NT2/D1 (cell line): Measurements from ENCODE around the gene BTBD17.
"Not testable (repeated sequence)": the region's sequence is repeated elsewhere in the genome, so short reads cannot be mapped to it uniquely, and the experiment has no call there.

Experiments
- DNase-seq: peaks from one replicate; pipeline ENCODE4 v3.0.0-alpha.2; 2011; ENCODE audit warnings: low read depth, low spot score
- H3K27me3 ChIP-seq: 2 replicates; pipeline ENCODE4 v1.6.0; 2011; ENCODE audit warnings: mild to moderate bottlenecking; ENCODE audit not compliant: insufficient read length, insufficient read depth
- H3K36me3 ChIP-seq: 2 replicates; pipeline ENCODE4 v1.6.1; 2011; ENCODE audit warnings: mild to moderate bottlenecking, low read length, mixed read lengths; ENCODE audit not compliant: insufficient read depth, insufficient read length
- H3K4me1 ChIP-seq: 2 replicates; pipeline ENCODE4 v1.5.1; 2011; ENCODE audit not compliant: insufficient read depth, insufficient read length
- H3K4me3 ChIP-seq: 2 replicates; pipeline ENCODE4 v1.5.1; 2011; ENCODE audit warnings: low read depth; ENCODE audit not compliant: insufficient read length
- H3K9ac ChIP-seq: 2 replicates; pipeline ENCODE4 v1.6.0; 2011; ENCODE audit warnings: low read depth; ENCODE audit not compliant: insufficient read length
- H3K9me3 ChIP-seq: 2 replicates; pipeline ENCODE4 v1.5.1; 2011; ENCODE audit warnings: mild to moderate bottlenecking, low read length; ENCODE audit not compliant: insufficient read depth
- SUZ12 ChIP-seq: IDR thresholded peaks from 2 replicates; pipeline ENCODE4 v1.6.1; 2011; ENCODE audit not compliant: insufficient read length, insufficient read depth; ENCODE audit errors: extremely low read depth
- YY1 ChIP-seq: IDR thresholded peaks from 2 replicates; pipeline ENCODE4 v1.6.1; 2011; ENCODE audit not compliant: insufficient read length, insufficient read depth
- ZNF274 ChIP-seq: IDR thresholded peaks from 2 replicates; pipeline ENCODE4 v1.6.1; 2011; ENCODE audit warnings: mild to moderate bottlenecking, low read depth, low read length

BTBD17 gene, protein sequence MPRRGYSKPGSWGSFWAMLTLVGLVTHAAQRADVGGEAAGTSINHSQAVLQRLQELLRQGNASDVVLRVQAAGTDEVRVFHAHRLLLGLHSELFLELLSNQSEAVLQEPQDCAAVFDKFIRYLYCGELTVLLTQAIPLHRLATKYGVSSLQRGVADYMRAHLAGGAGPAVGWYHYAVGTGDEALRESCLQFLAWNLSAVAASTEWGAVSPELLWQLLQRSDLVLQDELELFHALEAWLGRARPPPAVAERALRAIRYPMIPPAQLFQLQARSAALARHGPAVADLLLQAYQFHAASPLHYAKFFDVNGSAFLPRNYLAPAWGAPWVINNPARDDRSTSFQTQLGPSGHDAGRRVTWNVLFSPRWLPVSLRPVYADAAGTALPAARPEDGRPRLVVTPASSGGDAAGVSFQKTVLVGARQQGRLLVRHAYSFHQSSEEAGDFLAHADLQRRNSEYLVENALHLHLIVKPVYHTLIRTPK

DNA sequence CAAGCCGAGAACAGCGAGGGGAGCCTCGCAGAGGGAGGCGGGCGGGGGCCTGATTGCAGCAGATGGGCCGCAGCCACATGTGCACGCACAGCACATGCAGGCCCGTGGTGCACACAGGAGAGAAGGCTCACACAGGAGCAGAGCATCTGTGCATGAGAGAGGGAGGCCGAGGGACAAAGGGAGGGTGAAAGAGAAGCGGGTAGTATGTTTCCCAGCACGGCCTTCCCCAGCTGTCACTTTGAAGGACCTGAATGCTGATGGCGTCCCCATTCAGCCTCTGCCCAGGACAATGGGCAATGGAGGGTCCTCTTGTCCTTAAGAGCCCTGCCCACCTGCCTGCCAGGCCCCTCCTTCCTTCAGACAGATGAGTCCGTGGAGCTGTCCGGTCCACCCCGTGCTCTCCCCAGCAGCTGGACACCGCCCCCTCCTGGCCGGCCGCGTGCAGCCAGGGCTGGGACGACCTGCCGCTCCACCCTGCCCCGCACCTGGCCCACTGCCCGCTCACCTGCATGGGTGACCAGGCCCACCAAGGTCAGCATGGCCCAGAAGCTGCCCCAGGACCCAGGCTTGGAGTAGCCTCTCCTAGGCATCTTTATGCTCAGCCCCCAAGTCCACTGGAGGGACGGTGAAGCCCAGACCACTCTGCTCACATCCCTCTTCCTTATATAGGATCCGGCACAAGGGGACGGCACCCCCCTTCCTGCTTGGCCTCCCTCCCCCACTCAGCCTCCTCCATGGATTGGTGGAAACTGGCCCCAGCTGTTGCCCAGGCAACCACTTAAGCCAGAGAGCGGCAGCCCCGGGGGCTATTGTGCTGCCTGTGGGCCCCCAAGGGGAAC is at the start of gene BTBD17:
BTBD17 (minus strand) TSS at position 639 of the 839 bp plus-strand sequence; CDS start at position 590, 49 bp downstream.
- H3K4me3 ChIP-seq: peak within 1 kb of the TSS; percentile 27
- H3K27me3 ChIP-seq: peaks cover 24% of the 10 kb centered on the region
- H3K36me3 ChIP-seq: no peaks in the 10 kb centered on the region
- peaks cover 4% of the 10 kb centered on the region; the same call in 1 of the 2 replicates for H3K9me3 ChIP-seq
- no peak for DNase-seq
- peaks cover 35% of the 10 kb centered on the region for H3K4me1 ChIP-seq
- peak within 1 kb of the TSS; percentile 63 for H3K9ac ChIP-seq
- TF ChIP-seq SUZ12: no peak
- TF ChIP-seq ZNF274: no peak
- TF ChIP-seq YY1: no peak

DNA sequence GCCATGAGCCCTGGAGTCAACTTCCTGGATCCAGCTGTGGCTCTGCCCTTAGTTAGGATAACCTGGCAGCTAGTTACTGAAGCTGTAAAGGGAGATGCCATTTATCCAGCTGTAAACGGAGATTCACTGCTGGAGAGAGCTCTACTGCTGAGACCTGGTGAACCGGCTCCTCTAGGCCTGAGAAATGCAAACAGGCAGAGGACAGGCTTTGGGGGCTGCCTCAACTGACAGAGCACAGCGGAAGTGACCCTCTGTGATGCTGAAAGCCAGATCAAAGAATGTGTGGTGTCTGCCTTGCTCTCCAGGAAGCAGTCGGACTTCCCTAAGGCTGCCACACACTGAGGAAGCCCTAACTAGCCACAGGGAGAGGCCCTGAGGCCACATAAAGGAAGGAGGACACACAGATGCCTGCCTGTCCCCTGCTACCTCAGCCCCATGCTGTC is 48.4 kb upstream of the BTBD17 start:
- no peak for TF ChIP-seq ZNF274
- no peak for TF ChIP-seq YY1
- no peak for TF ChIP-seq SUZ12
- Histone ChIP-seq H3K9me3 (no peaks in the 10 kb centered on the region), H3K36me3 (no peaks in the 10 kb centered on the region), H3K4me1 (peaks cover 3% of the 10 kb centered on the region), H3K27me3 (no peaks in the 10 kb centered on the region), H3K4me3 (no peak overlapping the region), H3K9ac (no peak overlapping the region)
- DNase-seq: no peak

DNA sequence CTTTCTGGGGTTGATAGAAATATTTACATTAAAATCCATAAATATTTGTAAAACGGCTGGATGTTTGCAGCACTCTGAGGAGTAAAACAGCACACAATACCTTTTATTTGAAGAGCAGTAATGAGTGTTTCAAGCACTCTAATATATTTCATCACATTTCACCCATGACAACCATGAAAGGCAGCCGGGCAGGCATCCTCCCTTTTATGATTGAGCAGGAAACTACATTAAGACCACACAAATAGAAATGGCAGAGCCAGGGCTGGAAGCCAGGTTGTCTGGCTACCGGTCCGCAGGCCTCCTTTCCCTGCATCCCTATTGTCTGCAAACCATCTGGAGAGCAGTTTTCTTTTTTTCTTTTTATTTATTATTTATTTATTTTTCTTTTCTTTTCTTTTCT is 47.1 kb upstream of the BTBD17 start:
- H3K4me1 ChIP-seq: peaks cover 10% of the 10 kb centered on the region
- H3K27me3 ChIP-seq: no peaks in the 10 kb centered on the region
- no peaks in the 10 kb centered on the region for H3K9me3 ChIP-seq
- no peak overlapping the region for H3K9ac ChIP-seq
- H3K36me3 ChIP-seq: no peaks in the 10 kb centered on the region
- TF ChIP-seq SUZ12: no peak
- no peak for TF ChIP-seq ZNF274
- TF ChIP-seq YY1: no peak
- no peak for DNase-seq
- no peak overlapping the region for H3K4me3 ChIP-seq

DNA sequence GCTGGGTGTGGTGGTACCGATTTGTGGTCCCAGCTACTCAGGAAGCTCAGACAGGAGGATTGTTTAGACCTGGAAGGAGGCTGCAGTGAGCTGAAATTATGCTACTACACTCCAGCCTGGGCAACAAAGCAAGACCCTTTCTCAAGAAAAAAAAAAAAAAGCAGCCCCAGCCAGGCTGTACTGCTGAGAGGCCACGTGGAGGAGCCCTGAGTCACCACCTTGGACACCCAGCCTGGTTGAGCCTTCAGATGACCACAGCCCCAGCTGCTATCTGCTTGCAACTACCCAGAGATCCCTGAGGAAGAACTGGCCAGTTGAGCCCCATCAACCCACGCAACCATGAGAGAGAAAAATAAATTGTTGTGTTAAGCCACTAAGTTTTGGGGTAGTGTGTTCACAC is 46.6 kb upstream of the BTBD17 start:
- H3K4me1 ChIP-seq: peaks cover 16% of the 10 kb centered on the region
- no peak for DNase-seq
- TF ChIP-seq SUZ12 (no peak), ZNF274 (no peak), YY1 (no peak)

DNA sequence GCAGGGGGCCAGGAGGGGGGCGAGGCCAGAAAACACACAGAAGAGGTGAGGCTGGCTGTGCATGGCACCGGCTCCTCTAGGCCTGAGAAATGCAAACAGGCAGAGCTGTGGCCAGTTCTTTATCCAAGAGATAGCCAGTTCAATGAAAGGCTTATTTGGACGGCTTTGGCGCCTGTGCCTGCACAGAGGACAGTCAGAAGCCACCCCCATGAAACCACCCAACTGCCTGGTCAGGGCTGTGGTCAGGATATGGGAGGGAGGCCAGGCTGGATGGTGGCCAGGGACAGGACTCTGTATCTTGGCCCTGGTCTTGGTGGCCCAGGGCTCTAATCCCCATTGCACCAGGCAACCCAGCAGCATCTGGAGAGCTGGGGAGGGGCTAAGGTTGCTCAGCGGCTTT is 45.7 kb upstream of the BTBD17 start:
- H3K36me3 ChIP-seq: no peaks in the 10 kb centered on the region
- H3K9me3 ChIP-seq: no peaks in the 10 kb centered on the region
- no peak overlapping the region for H3K4me3 ChIP-seq
- DNase-seq: no peak
- H3K4me1 ChIP-seq: peaks cover 16% of the 10 kb centered on the region
- no peak overlapping the region for H3K9ac ChIP-seq
- TF ChIP-seq SUZ12 (no peak), ZNF274 (no peak), YY1 (no peak)
- no peaks in the 10 kb centered on the region for H3K27me3 ChIP-seq

More for the DNA sequence above, 46.6 kb upstream of the BTBD17 start:
- Histone ChIP-seq H3K4me3 (no peak overlapping the region), H3K36me3 (no peaks in the 10 kb centered on the region), H3K27me3 (no peaks in the 10 kb centered on the region), H3K9ac (no peak overlapping the region), H3K9me3 (no peaks in the 10 kb centered on the region)

DNA sequence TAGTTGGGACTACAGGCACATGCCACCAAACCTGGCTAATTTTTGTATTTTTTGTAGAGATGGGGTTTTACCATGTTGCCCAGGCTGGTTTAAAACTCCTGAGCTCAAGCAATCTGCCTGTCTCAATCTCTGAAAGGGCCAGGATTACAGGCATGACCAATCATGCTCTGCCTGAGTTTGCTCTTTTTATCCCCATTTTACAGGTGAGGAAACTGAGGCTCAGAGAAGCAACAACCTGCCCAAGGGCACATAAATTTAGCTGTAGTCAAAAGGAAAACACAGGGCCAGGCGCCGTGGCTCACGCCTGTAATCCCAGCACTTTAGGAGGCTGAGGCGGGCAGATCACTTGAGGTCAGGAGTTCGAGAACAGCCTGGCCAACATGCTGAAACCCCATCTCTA is 43.6 kb upstream of the BTBD17 start:
- not testable (repeated sequence) for H3K4me3 ChIP-seq, DNase-seq, H3K9me3 ChIP-seq, H3K9ac ChIP-seq, H3K36me3 ChIP-seq, H3K27me3 ChIP-seq
- H3K4me1 ChIP-seq: peaks cover 16% of the 10 kb centered on the region

DNA sequence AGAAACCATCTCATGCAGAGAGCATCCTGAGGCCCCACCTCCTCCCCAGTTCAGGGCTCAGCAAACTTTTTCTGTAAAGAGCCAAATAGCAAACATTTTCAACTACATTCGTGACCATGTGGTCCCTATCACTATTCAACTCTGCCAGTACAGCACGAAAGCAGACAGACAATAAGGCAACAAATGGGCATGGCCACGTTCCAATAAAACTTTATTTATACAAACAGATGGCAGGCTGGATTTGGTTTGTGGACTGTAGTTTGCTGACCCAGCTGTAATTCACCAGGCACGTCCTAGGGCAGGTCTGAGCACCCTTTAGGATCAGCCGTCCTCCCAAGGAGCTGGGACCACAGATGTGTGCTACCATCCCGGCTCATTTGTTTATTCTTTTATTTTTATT is 43.1 kb upstream of the BTBD17 start:
- Histone ChIP-seq H3K27me3 (no peaks in the 10 kb centered on the region), H3K4me1 (peaks cover 15% of the 10 kb centered on the region), H3K36me3 (no peaks in the 10 kb centered on the region), H3K9me3 (no peaks in the 10 kb centered on the region), H3K9ac (peak overlapping the region; percentile 71), H3K4me3 (peak overlapping the region; percentile 16)
- TF ChIP-seq SUZ12 (no peak), ZNF274 (no peak), YY1 (no peak)
- DNase-seq: no peak
